HCT116 (cell line): ENCODE data around the gene HAUS8. TPM values are rescaled to one million over a fixed set of nuclear protein-coding genes. Genes with fewer than 3 reads are reported as not detected.

Source experiments
- ATAC-seq: fragments of 200-7000 bp; cut with Tn5 transposase; 2 replicates; pipeline ENCODE4 v1.9.1; 2020; ENCODE audit warnings: mild to moderate bottlenecking, moderate library complexity
- BruUV-seq: library from RNA; stranded (reverse); fragments of 400-500 nt; replicated peaks from 2 replicates; lab custom pipeline; 2021; lab: Mats Ljungman, UMichigan
- CTCF ChIA-PET: fragments of 300-600 bp; sonication (Branson Sonifier 250); formaldehyde crosslinking; loops from one replicate; lab custom pipeline; 2021; ENCODE audit warnings: antibody characterized with exemption; lab: Charles Lee
- POLR2A ChIA-PET: fragments of 300-600, 350-600 bp; sonication (Branson Sonifier 250); formaldehyde crosslinking; loops from one replicate; lab custom pipeline; 2021; ENCODE audit warnings: antibody characterized with exemption; lab: Charles Lee
- RAD21 ChIA-PET, 2 experiments: fragments of 300-600 bp; sonication (Branson Sonifier 250); formaldehyde crosslinking; loops; one replicate each; lab custom pipeline; 2023; ENCODE audit warnings: low total read pairs in 2 of 2; ENCODE audit not compliant: uncharacterized antibody in 2 of 2, unreplicated experiment in 2 of 2, low non-redundant PET in 1 of 2; lab: Charles Lee
- DNase-seq: peaks from one replicate; pipeline ENCODE4 v3.0.0-alpha.2; 2010; ENCODE audit warnings: low read depth, low spot score
- H2AFZ ChIP-seq: fragments of 200-600 bp; shearing (Covaris generic), sonication (generic); 2 replicates; pipeline ENCODE4 v1.6.1; 2017; ENCODE audit warnings: low read depth, mixed run types, mixed read lengths, antibody characterized with exemption, low read length; ENCODE audit not compliant: poor library complexity, severe bottlenecking
- H3K27ac ChIP-seq: 2 replicates; pipeline ENCODE4 v1.5.1; 2012; ENCODE audit warnings: low read depth, low read length
- H3K27me3 ChIP-seq: fragments of 200-600 bp; sonication (generic); 2 replicates; pipeline ENCODE4 v1.6.1; 2016; ENCODE audit warnings: mixed run types, low read length, mixed read lengths; ENCODE audit not compliant: insufficient read depth
- H3K36me3 ChIP-seq, 2 experiments: fragments of 200-500 bp in 1 of 2; fragments of 200-600 bp in 1 of 2; sonication (Bioruptor generic) in 1 of 2; sonication (generic) in 1 of 2; 2 replicates each; pipeline versions ENCODE4 v1.5.1 to v1.6.1; 2014 to 2016; ENCODE audit warnings: low read length in 2 of 2, inconsistent platforms in 1 of 2, mixed read lengths in 1 of 2, mixed run types in 1 of 2; ENCODE audit not compliant: insufficient read depth in 2 of 2, control insufficient read depth in 1 of 2
- H3K4me1 ChIP-seq, 2 experiments: fragments of 200-600 bp in 1 of 2; sonication (generic) in 1 of 2; 2 replicates each; pipeline versions ENCODE4 v1.5.1 to v1.6.1; 2012 to 2017; ENCODE audit warnings: low read length in 2 of 2, inconsistent platforms in 1 of 2, mild to moderate bottlenecking in 1 of 2, mixed read lengths in 1 of 2, mixed run types in 1 of 2, moderate library complexity in 1 of 2; ENCODE audit not compliant: insufficient read depth in 2 of 2, control insufficient read depth in 1 of 2
- H3K4me2 ChIP-seq: fragments of 200-600 bp; sonication (generic); 2 replicates; pipeline ENCODE4 v1.6.1; 2017; ENCODE audit warnings: mixed run types, low read length, mixed read lengths
- H3K4me3 ChIP-seq, 2 experiments: fragments of 200-600 bp in 1 of 2; sonication (generic) in 1 of 2; replicated peaks in 1 of 2; 2 replicates each; pipeline ENCODE4 v1.5.1; 2011 to 2016; ENCODE audit warnings: low read length in 2 of 2, control low read depth in 1 of 2, low read depth in 1 of 2, mild to moderate bottlenecking in 1 of 2, mixed read lengths in 1 of 2, mixed run types in 1 of 2
- H3K79me2 ChIP-seq: fragments of 200-600 bp; sonication (generic); 2 replicates; pipeline ENCODE4 v1.6.1; 2017; ENCODE audit warnings: mild to moderate bottlenecking, mixed run types, low read length, moderate library complexity, mixed read lengths; ENCODE audit not compliant: insufficient read depth
- H3K9ac ChIP-seq: fragments of 200-600 bp; sonication (generic); 2 replicates; pipeline ENCODE4 v1.6.1; 2016; ENCODE audit warnings: low read length, mixed read lengths
- H3K9me2 ChIP-seq: fragments of 200-600 bp; sonication (generic), shearing (Covaris generic); 2 replicates; pipeline ENCODE4 v1.6.1; 2017; ENCODE audit warnings: mixed run types, mild to moderate bottlenecking, moderate library complexity; ENCODE audit not compliant: insufficient read depth
- H3K9me3 ChIP-seq, 2 experiments: fragments of 200-500 bp in 1 of 2; fragments of 200-600 bp in 1 of 2; sonication (Bioruptor generic) in 1 of 2; sonication (generic) in 1 of 2; 2 replicates each; pipeline ENCODE4 v1.6.1; 2014 to 2017; ENCODE audit warnings: low read length in 2 of 2, mixed read lengths in 2 of 2, inconsistent platforms in 1 of 2, low read depth in 1 of 2, mild to moderate bottlenecking in 1 of 2, mixed run types in 1 of 2, moderate library complexity in 1 of 2; ENCODE audit not compliant: control insufficient read depth in 1 of 2, insufficient read depth in 1 of 2
- H4K20me1 ChIP-seq: fragments of 200-600 bp; sonication (generic), shearing (Covaris generic); 2 replicates; pipeline ENCODE4 v1.6.1; 2017; ENCODE audit warnings: mixed run types, mild to moderate bottlenecking, moderate library complexity; ENCODE audit not compliant: insufficient read depth
- CBX3 ChIP-seq: IDR thresholded peaks from 2 replicates; pipeline ENCODE4 v1.6.1; 2012; ENCODE audit warnings: low read depth
- CEBPB ChIP-seq: IDR thresholded peaks from 2 replicates; pipeline ENCODE4 v1.6.1; 2012; ENCODE audit warnings: low read depth
- ELF1 ChIP-seq: IDR thresholded peaks from 2 replicates; pipeline ENCODE4 v1.6.1; 2012; ENCODE audit warnings: low read depth, borderline replicate concordance
- EZH2phosphoT487 ChIP-seq: fragments of 200-600 bp; IDR thresholded peaks from 2 replicates; pipeline ENCODE4 v1.6.1; 2018; ENCODE audit warnings: antibody characterized with exemption, borderline replicate concordance
- FOSL1 ChIP-seq: IDR thresholded peaks from 2 replicates; pipeline ENCODE4 v1.6.1; 2012; ENCODE audit warnings: low read depth
- JUND ChIP-seq: IDR thresholded peaks from 2 replicates; pipeline ENCODE4 v1.6.1; 2012
- POLR2A ChIP-seq: IDR thresholded peaks from 2 replicates; pipeline ENCODE4 v1.7.0; 2011; ENCODE audit warnings: borderline replicate concordance; ENCODE audit not compliant: insufficient read depth, insufficient read length; ENCODE audit errors: extremely low read depth
- RAD21 ChIP-seq: IDR thresholded peaks from 2 replicates; pipeline ENCODE4 v1.6.1; 2012; ENCODE audit warnings: low read depth, mild to moderate bottlenecking
- SP1 ChIP-seq: IDR thresholded peaks from 2 replicates; pipeline ENCODE4 v1.6.1; 2012; ENCODE audit warnings: low read depth
- SRF ChIP-seq: IDR thresholded peaks from 2 replicates; pipeline ENCODE4 v1.6.1; 2012; ENCODE audit warnings: low read depth
- TCF7L2 ChIP-seq: IDR thresholded peaks from 2 replicates; pipeline ENCODE4 v1.7.0; 2011; ENCODE audit warnings: borderline replicate concordance, inconsistent platforms; ENCODE audit not compliant: insufficient read depth, insufficient read length; ENCODE audit errors: extremely low read depth
- YY1 ChIP-seq: IDR thresholded peaks from 2 replicates; pipeline ENCODE4 v1.6.1; 2011; ENCODE audit warnings: low read length, low read depth, moderate library complexity, mild to moderate bottlenecking; ENCODE audit not compliant: insufficient replicate concordance; ENCODE audit errors: extremely low read depth
- ZFX ChIP-seq: fragments of 450-650 bp; IDR thresholded peaks from 2 replicates; pipeline ENCODE4 v1.6.1; 2017
- intact Hi-C: fragments of 100-400 bp; cut with micrococcal nuclease; formaldehyde crosslinking; loops from 2 replicates; pipeline ENCODE4 v1.10.0; 2022
- total RNA-seq: library from RNA; stranded (reverse); gene quantifications from one replicate; pipeline ENCODE4 v1.2.1, GENCODE V29; 2021; ENCODE audit not compliant: unreplicated experiment
- TF ChIP-seq, protein P1 (sequence below): IDR thresholded peaks from 2 replicates; pipeline ENCODE4 v1.6.1; 2011; ENCODE audit warnings: mild to moderate bottlenecking, low read length, moderate library complexity; ENCODE audit not compliant: insufficient replicate concordance; ENCODE audit errors: extremely low read depth
- TF ChIP-seq, protein P2 (sequence below): IDR thresholded peaks from 2 replicates; pipeline ENCODE4 v1.6.1; 2012

HAUS8 gene
- total RNA-seq, 1 experiment from 2014 or later: 23.6 TPM

DNA sequence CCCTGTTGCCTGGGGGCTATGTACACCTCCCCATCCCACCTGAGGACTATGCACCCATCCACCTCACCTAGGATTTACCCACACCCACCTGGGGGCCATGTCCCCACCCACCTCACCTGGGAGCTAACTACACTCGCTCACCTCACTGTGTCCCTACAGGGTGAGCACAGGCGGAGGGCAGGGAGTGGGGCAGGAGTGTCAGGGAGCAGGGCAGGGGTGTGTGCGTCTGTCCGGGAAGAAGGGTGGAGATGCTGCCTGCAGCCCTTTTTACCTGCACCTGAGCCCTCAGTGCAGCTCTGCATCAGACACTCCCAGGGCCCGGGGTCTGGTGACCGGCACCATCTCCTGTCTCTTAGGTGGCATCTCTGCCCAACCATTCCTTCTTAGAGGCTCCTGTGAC, 38.1 kb downstream of the HAUS8 start:
- Histone ChIP-seq H3K9me3 (no peaks in the 10 kb centered on the region), H3K27ac (no peak overlapping the region), H4K20me1 (no peaks in the 10 kb centered on the region), H3K4me1 (no peaks in the 10 kb centered on the region), H3K4me2 (no peak overlapping the region), H3K27me3 (no peaks in the 10 kb centered on the region), H2AFZ (no peak overlapping the region), H3K9me2 (no peaks in the 10 kb centered on the region), H3K79me2 (no peaks in the 10 kb centered on the region), H3K9ac (no peak overlapping the region), H3K4me3 (no peak overlapping the region), H3K36me3 (no peaks in the 10 kb centered on the region)
- DNase-seq (no peak), ATAC-seq (no peak)
- no TSS peak for BruUV-seq
- RAD21 ChIA-PET: no interaction called here
- POLR2A ChIA-PET: interaction anchor here (0.5 kb wide), 1 partner anchor 8 kb away, joined by 3 read pairs; no protein-coding TSS in a partner anchor
- intact Hi-C loops: no loop called here
- TF ChIP-seq ZFX (no peak), SP1 (no peak), EZH2phosphoT487 (no peak), TCF7L2 (no peak), JUND (no peak), SRF (no peak), RAD21 (no peak), YY1 (no peak), FOSL1 (no peak)
- CTCF ChIA-PET: no interaction called here

GRCh38 chr19:17036640-17037039, 38.6 kb downstream of the HAUS8 start:
- no peak for ATAC-seq
- H3K4me2 ChIP-seq: no peak overlapping the region
- BruUV-seq: no TSS peak
- RAD21 ChIA-PET: no interaction called here
- intact Hi-C loops: no loop called here
- H3K27me3 ChIP-seq: no peaks in the 10 kb centered on the region
- H4K20me1 ChIP-seq: no peaks in the 10 kb centered on the region
- H3K27ac ChIP-seq: no peak overlapping the region
- no peak overlapping the region for H3K9ac ChIP-seq
- H3K79me2 ChIP-seq: no peaks in the 10 kb centered on the region
- no peak overlapping the region for H3K4me3 ChIP-seq
- CTCF ChIA-PET: no interaction called here
- no peak for DNase-seq
- no peaks in the 10 kb centered on the region for H3K9me3 ChIP-seq
- H3K4me1 ChIP-seq: no peaks in the 10 kb centered on the region
- TF ChIP-seq, protein P1, sequence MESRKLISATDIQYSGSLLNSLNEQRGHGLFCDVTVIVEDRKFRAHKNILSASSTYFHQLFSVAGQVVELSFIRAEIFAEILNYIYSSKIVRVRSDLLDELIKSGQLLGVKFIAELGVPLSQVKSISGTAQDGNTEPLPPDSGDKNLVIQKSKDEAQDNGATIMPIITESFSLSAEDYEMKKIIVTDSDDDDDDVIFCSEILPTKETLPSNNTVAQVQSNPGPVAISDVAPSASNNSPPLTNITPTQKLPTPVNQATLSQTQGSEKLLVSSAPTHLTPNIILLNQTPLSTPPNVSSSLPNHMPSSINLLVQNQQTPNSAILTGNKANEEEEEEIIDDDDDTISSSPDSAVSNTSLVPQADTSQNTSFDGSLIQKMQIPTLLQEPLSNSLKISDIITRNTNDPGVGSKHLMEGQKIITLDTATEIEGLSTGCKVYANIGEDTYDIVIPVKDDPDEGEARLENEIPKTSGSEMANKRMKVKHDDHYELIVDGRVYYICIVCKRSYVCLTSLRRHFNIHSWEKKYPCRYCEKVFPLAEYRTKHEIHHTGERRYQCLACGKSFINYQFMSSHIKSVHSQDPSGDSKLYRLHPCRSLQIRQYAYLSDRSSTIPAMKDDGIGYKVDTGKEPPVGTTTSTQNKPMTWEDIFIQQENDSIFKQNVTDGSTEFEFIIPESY: no peak
- TF ChIP-seq TCF7L2: no peak
- TF ChIP-seq ELF1: no peak
- TF ChIP-seq YY1: no peak
- no peak for TF ChIP-seq ZFX
- TF ChIP-seq, protein P2, sequence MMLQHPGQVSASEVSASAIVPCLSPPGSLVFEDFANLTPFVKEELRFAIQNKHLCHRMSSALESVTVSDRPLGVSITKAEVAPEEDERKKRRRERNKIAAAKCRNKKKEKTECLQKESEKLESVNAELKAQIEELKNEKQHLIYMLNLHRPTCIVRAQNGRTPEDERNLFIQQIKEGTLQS: no peak
- no peak for TF ChIP-seq CEBPB
- TF ChIP-seq POLR2A: no peak
- no peak for TF ChIP-seq CBX3
- POLR2A ChIA-PET: interaction anchor here (0.5 kb wide), 1 partner anchor 8 kb away, joined by 3 read pairs; no protein-coding TSS in a partner anchor
- no peak overlapping the region for H2AFZ ChIP-seq
- H3K9me2 ChIP-seq: no peaks in the 10 kb centered on the region
- no peaks in the 10 kb centered on the region for H3K36me3 ChIP-seq
